ENCODE measurements around the gene NUP62. TPM values are rescaled to one million over a fixed set of nuclear protein-coding genes. Genes with fewer than 3 reads are reported as not detected.

The NUP62 gene
- total and polyA plus RNA-seq, 2 experiments from 2014 or later, result 55.5 to 99.4 TPM

- Mint-ChIP-seq H3K4me1 (peaks cover 9% of the 10 kb centered on the region), H3K27ac (no peak overlapping the region), H3K36me3 (ENCODE audit: low read depth) (peaks cover 39% of the 10 kb centered on the region), H3K9me3 (peaks cover 5% of the 10 kb centered on the region), H3K27me3 (ENCODE audit: insufficient read depth, low read depth, poor library complexity) (peaks cover 26% of the 10 kb centered on the region), H3K4me3 (no peak overlapping the region)
- Histone ChIP-seq H3K4me1 (ENCODE audit: insufficient read depth) (peaks cover 9% of the 10 kb centered on the region; the same call in 1 of the 2 replicates), H2AFZ (no peak overlapping the region), H4K20me1 (replicated peaks; ENCODE audit: insufficient read depth) (no peaks in the 10 kb centered on the region; the same call in 1 of the 2 replicates), H3K27me3 (ENCODE audit: insufficient read depth) (0 out of 2 replicates have a peak, but pooled peaks cover 3% of the 10 kb centered on the region), H3K4me3 (no peak overlapping the region), H3K27ac (ENCODE audit: low read depth) (no peak overlapping the region), H3K4me2 (no peak overlapping the region), H3K9me2 (ENCODE audit: insufficient read depth) (no peaks in the 10 kb centered on the region), H3K79me2 (replicated peaks; ENCODE audit: insufficient read depth) (no peaks in the 10 kb centered on the region), H3K36me3 (ENCODE audit: insufficient read depth) (peaks cover 13% of the 10 kb centered on the region), H3F3A (replicated peaks; ENCODE audit: low read depth) (peaks cover 30% of the 10 kb centered on the region; the same call in 1 of the 2 replicates)
- no peak for DNase-seq (ENCODE audit: low spot score)
- TF ChIP-seq ZNF462 (CRISPR knock-in tag; IDR thresholded peaks at IDR 0.05) (no peak), ETS1 (IDR thresholded peaks at IDR 0.05) (no peak), ZNF331 (CRISPR knock-in tag; IDR thresholded peaks at IDR 0.05; ENCODE audit: low read depth) (no peak), CREB1 (CRISPR knock-in tag; IDR thresholded peaks at IDR 0.05; ENCODE audit: low read depth) (no peak), EZH2 (IDR thresholded peaks at IDR 0.05; ENCODE audit: low read depth, unreplicated experiment) (no peak), ZNF114 (CRISPR knock-in tag; IDR thresholded peaks at IDR 0.05) (no peak)
- TF ChIP-seq, protein P1, sequence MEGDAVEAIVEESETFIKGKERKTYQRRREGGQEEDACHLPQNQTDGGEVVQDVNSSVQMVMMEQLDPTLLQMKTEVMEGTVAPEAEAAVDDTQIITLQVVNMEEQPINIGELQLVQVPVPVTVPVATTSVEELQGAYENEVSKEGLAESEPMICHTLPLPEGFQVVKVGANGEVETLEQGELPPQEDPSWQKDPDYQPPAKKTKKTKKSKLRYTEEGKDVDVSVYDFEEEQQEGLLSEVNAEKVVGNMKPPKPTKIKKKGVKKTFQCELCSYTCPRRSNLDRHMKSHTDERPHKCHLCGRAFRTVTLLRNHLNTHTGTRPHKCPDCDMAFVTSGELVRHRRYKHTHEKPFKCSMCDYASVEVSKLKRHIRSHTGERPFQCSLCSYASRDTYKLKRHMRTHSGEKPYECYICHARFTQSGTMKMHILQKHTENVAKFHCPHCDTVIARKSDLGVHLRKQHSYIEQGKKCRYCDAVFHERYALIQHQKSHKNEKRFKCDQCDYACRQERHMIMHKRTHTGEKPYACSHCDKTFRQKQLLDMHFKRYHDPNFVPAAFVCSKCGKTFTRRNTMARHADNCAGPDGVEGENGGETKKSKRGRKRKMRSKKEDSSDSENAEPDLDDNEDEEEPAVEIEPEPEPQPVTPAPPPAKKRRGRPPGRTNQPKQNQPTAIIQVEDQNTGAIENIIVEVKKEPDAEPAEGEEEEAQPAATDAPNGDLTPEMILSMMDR (conservative IDR thresholded peaks at IDR 0.05; ENCODE audit: low read depth in 2 of 2), result no peak
- no peak for ATAC-seq
These were observed 40.8 kb downstream of the NUP62 start for GRCh38 chr19:49888510-49888824.
